ENCODE data around the gene COL27A1. TPM values are rescaled to one million over a fixed set of nuclear protein-coding genes. Genes with fewer than 3 reads are reported as not detected.

COL27A1 gene
- total and polyA plus RNA-seq, 12 donors = 3.0 to 99.8 (median 11.9) TPM

DNA sequence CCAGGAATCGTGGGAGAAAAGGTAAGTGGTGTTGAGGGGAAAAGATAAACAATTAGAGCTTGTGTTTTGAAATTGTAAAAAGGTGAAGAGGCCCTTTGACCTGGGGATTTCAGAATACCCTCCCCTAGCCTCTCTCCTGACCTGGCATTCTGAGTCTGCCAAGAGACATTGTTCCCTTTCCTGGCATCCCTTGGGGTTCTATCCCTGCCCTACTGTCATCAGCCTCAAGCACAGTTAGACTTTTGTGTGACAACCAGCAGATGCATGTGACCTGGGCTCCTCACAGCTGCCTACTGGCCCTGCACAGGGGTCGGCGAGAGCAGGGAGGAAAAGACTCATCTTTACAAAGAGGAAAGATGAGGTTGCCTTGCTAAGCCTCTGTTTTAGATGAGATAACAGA lies 95.3 kb downstream of the COL27A1 start:
- H3K4me3 ChIP-seq = no peak overlapping the region
- TF ChIP-seq, protein P1, sequence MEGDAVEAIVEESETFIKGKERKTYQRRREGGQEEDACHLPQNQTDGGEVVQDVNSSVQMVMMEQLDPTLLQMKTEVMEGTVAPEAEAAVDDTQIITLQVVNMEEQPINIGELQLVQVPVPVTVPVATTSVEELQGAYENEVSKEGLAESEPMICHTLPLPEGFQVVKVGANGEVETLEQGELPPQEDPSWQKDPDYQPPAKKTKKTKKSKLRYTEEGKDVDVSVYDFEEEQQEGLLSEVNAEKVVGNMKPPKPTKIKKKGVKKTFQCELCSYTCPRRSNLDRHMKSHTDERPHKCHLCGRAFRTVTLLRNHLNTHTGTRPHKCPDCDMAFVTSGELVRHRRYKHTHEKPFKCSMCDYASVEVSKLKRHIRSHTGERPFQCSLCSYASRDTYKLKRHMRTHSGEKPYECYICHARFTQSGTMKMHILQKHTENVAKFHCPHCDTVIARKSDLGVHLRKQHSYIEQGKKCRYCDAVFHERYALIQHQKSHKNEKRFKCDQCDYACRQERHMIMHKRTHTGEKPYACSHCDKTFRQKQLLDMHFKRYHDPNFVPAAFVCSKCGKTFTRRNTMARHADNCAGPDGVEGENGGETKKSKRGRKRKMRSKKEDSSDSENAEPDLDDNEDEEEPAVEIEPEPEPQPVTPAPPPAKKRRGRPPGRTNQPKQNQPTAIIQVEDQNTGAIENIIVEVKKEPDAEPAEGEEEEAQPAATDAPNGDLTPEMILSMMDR (IDR thresholded peaks at IDR 0.05) = no peak
- no peak for TF ChIP-seq POLR2A (IDR thresholded peaks at IDR 0.05)
- DNase-seq = no peak
- H3K27me3 ChIP-seq = no peaks in the 10 kb centered on the region
- H3K36me3 ChIP-seq (replicated peaks in 1 of 2) = no peaks in the 10 kb centered on the region
- no peak overlapping the region for H3K27ac ChIP-seq
- WGBS, 4 donors = 79 to 84% (median 83%) methylated on average over 3 of the region's 3 CpGs
- intact Hi-C loops (cut with DNase I) = no loop called here
- no peaks in the 10 kb centered on the region for H3K9me3 ChIP-seq (replicated peaks in 1 of 3)
- H3K4me1 ChIP-seq (replicated peaks in 1 of 2) = no peaks in the 10 kb centered on the region

DNA sequence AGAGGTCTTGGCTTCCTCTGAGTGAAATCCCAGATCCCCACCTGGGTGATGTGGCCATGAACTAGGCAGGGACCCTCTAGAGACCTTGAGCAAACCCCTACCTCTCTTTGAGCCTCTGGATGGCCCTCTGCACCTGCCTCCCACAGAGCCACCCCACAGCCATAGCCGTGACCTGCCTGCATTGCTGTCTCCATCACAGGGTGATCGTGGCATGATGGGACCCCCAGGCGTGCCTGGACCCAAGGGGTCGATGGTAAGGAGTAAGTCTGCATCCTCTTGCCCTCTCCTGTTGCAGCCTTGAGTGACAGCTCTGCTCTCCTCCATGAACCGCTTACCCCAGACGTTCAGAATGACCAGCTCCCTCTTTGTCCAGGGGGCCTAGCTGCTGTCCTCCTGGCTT lies 97.1 kb downstream of the COL27A1 start:
- TF ChIP-seq, protein P1 (IDR thresholded peaks at IDR 0.05) = no peak
- no peak for TF ChIP-seq POLR2A (IDR thresholded peaks at IDR 0.05)
- no peak overlapping the region for H3K4me3 ChIP-seq
- WGBS, 4 donors = 40 to 100% (median 92%) methylated on average over 1 to 6 of the region's 6 CpGs
- intact Hi-C loops (cut with DNase I) = no loop called here
- H3K9me3 ChIP-seq (replicated peaks in 1 of 3) = no peaks in the 10 kb centered on the region
- no peak for DNase-seq
- H3K4me1 ChIP-seq (replicated peaks in 1 of 2) = no peaks in the 10 kb centered on the region
- no peaks in the 10 kb centered on the region for H3K36me3 ChIP-seq (replicated peaks in 1 of 2)
- no peaks in the 10 kb centered on the region for H3K27me3 ChIP-seq
- H3K27ac ChIP-seq = no peak overlapping the region

DNA sequence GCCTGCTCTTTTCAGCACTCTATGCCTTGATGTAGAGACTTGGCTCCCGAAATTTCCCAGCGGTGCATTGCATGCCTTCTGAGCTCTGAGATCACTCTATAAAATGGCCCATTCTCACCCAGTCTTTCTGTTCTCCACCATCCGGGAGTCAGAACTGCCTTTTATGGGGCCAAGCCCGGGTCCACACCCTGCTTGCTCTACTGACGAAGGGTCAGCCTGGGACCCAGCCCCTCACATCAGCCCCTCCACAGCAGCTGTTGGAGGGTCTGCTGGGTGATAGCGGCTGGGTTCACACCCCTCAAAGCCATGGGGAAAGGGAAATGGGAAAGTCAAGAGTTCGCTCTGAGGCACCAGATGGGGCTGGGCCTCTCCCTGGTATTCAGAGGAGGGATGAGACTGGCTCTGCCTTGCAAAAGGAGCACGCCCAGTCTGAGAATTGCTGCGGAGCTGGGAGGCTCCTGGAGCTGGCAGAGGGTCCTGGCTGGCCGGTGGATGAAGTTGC lies 101.5 kb downstream of the COL27A1 start:
- intact Hi-C loops (cut with DNase I) = no loop called here
- no peak for TF ChIP-seq POLR2A (IDR thresholded peaks at IDR 0.05)
- TF ChIP-seq, protein P1 (IDR thresholded peaks at IDR 0.05) = no peak

DNA sequence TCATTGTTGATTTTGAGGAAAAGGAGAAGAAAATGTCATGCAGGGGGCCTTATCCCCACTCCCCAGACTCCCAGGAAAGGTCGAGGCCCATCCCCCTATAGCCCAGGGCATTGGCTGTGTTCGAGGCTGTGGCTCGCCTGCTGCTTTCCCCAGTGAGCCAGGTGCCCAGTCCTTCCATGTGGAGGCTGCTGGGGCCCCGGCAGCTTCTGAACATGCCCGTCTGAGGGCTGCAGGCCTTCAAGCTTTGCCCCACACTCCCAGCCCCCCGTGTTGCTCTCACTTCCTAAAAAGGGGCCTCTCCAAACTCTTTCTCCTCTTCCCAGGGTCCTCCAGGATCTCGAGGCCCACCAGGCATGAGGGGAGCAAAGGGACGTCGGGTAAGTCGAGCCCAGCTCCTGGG lies 102.9 kb downstream of the COL27A1 start:
- H3K27me3 ChIP-seq = no peaks in the 10 kb centered on the region
- no peaks in the 10 kb centered on the region for H3K36me3 ChIP-seq (replicated peaks in 1 of 2)
- H3K27ac ChIP-seq = no peak overlapping the region
- no peak for TF ChIP-seq POLR2A (IDR thresholded peaks at IDR 0.05)
- TF ChIP-seq, protein P1 (IDR thresholded peaks at IDR 0.05) = no peak
- no peaks in the 10 kb centered on the region for H3K4me1 ChIP-seq (replicated peaks in 1 of 2)
- H3K9me3 ChIP-seq (replicated peaks in 1 of 3) = no peaks in the 10 kb centered on the region
- no peak for DNase-seq
- no peak overlapping the region for H3K4me3 ChIP-seq
- intact Hi-C loops (cut with DNase I) = no loop called here
- 80 to 86% (median 83%) methylated on average over 7 to 10 of the region's 10 CpGs for WGBS, 4 donors

More for the DNA sequence above, 101.5 kb downstream of the COL27A1 start:
- no peak for DNase-seq
- H3K36me3 ChIP-seq (replicated peaks in 1 of 2) = no peaks in the 10 kb centered on the region
- WGBS, 4 donors = 86 to 90% (median 88%) methylated on average over 7 to 10 of the region's 10 CpGs
- H3K9me3 ChIP-seq (replicated peaks in 1 of 3) = no peaks in the 10 kb centered on the region
- no peaks in the 10 kb centered on the region for H3K4me1 ChIP-seq (replicated peaks in 1 of 2)
- H3K27ac ChIP-seq = no peak overlapping the region
- no peaks in the 10 kb centered on the region for H3K27me3 ChIP-seq
- no peak overlapping the region for H3K4me3 ChIP-seq

All from adrenal gland (tissue), 12 donors.